Measurements from ENCODE around the gene IBSP.

IBSP gene

DNA sequence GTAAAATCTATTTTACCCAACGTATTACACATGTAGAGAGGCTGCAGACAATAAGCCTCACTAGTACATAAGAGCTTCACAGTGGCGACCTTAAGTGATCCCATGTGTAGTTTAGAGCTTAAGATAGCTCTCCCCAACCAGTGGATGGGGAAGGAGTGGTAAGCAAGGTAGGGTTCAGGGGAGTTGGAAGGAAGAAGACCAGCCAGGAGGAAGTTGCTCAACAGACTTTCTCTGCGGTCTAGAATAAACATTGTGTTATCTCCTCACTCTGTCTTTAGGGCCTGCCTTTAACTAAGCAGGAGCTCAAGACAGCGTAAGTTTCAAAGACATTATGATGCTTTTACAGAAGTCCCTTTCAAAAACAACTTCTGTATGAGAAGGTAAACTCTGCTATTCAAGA, 50.3 kb downstream of the IBSP start:
- Histone ChIP-seq H3K27ac (no peak overlapping the region), H3K79me2 (no peaks in the 10 kb centered on the region), H3K9ac (no peak overlapping the region), H3K4me2 (ENCODE audit: low read length) (no peak overlapping the region), H3K36me3 (ENCODE audit: control insufficient read depth, insufficient read depth, low read length) (no peaks in the 10 kb centered on the region), H3K9me3 (ENCODE audit: control insufficient read depth, low read length) (no peaks in the 10 kb centered on the region), H3K27me3 (ENCODE audit: control insufficient read depth, insufficient read depth, low read length) (no peaks in the 10 kb centered on the region), H2AFZ (no peak overlapping the region), H3K4me3 (ENCODE audit: low read depth, low read length) (no peak overlapping the region), H3K4me1 (no peaks in the 10 kb centered on the region)
- TF ChIP-seq, protein P1, sequence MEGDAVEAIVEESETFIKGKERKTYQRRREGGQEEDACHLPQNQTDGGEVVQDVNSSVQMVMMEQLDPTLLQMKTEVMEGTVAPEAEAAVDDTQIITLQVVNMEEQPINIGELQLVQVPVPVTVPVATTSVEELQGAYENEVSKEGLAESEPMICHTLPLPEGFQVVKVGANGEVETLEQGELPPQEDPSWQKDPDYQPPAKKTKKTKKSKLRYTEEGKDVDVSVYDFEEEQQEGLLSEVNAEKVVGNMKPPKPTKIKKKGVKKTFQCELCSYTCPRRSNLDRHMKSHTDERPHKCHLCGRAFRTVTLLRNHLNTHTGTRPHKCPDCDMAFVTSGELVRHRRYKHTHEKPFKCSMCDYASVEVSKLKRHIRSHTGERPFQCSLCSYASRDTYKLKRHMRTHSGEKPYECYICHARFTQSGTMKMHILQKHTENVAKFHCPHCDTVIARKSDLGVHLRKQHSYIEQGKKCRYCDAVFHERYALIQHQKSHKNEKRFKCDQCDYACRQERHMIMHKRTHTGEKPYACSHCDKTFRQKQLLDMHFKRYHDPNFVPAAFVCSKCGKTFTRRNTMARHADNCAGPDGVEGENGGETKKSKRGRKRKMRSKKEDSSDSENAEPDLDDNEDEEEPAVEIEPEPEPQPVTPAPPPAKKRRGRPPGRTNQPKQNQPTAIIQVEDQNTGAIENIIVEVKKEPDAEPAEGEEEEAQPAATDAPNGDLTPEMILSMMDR (IDR thresholded peaks at IDR 0.05): no peak

DNA sequence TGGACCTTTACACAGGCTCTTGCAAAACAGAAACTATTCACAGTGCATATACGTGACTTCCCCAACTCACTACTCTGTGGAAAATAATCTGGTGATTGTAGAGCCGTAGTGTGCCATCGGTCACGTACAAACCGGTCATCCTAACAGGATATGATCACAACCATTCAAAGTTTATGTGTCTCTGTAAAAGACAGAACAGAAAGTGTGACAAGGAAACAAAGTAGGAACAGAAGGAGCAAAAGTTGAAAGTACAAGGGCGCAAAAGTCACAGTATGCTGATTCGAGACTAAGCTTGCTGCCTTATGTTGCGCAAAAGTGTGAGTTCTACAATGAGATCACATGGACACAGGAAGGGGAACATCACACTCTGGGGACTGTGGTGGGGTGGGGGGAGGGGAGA, 52.0 kb downstream of the IBSP start:
- TF ChIP-seq, protein P1 (IDR thresholded peaks at IDR 0.05): no peak
- no peak overlapping the region for H3K4me3 ChIP-seq (ENCODE audit: low read depth, low read length)

DNA sequence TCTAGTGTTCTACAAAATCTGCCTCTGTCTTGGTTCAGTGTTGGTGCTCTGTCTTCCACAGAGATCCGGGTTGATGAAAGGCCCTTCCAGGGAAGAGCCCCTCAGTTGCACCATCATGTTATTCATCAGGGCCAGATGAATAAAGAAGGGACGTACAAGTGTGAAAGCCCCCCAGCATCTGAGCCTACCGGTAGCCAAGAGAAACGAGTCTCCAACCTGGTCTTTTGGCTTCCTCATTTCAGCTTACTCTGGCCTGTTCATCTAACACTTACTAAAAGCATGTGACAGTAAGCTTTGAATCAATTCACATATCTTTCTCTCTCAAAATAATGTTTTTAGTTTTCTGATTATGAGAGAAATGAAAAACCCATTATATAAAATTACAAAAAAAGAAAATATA, 52.6 kb downstream of the IBSP start:
- H2AFZ ChIP-seq: no peak overlapping the region
- TF ChIP-seq, protein P1 (IDR thresholded peaks at IDR 0.05): no peak
- H3K36me3 ChIP-seq (ENCODE audit: control insufficient read depth, insufficient read depth, low read length): no peaks in the 10 kb centered on the region
- H3K27ac ChIP-seq: no peak overlapping the region
- H3K9me3 ChIP-seq (ENCODE audit: control insufficient read depth, low read length): no peaks in the 10 kb centered on the region
- no peaks in the 10 kb centered on the region for H3K27me3 ChIP-seq (ENCODE audit: control insufficient read depth, insufficient read depth, low read length)
- no peaks in the 10 kb centered on the region for H3K79me2 ChIP-seq
- no peak overlapping the region for H3K9ac ChIP-seq
- no peaks in the 10 kb centered on the region for H3K4me1 ChIP-seq
- no peak overlapping the region for H3K4me3 ChIP-seq (ENCODE audit: low read depth, low read length)
- H3K4me2 ChIP-seq (ENCODE audit: low read length): no peak overlapping the region

More for the DNA sequence above, 52.0 kb downstream of the IBSP start:
- Histone ChIP-seq H3K36me3 (ENCODE audit: control insufficient read depth, insufficient read depth, low read length) (no peaks in the 10 kb centered on the region), H3K27ac (no peak overlapping the region), H3K27me3 (ENCODE audit: control insufficient read depth, insufficient read depth, low read length) (no peaks in the 10 kb centered on the region), H3K4me1 (no peaks in the 10 kb centered on the region), H3K4me2 (ENCODE audit: low read length) (no peak overlapping the region), H3K9ac (no peak overlapping the region), H2AFZ (no peak overlapping the region), H3K9me3 (ENCODE audit: control insufficient read depth, low read length) (no peaks in the 10 kb centered on the region), H3K79me2 (no peaks in the 10 kb centered on the region)

DNA sequence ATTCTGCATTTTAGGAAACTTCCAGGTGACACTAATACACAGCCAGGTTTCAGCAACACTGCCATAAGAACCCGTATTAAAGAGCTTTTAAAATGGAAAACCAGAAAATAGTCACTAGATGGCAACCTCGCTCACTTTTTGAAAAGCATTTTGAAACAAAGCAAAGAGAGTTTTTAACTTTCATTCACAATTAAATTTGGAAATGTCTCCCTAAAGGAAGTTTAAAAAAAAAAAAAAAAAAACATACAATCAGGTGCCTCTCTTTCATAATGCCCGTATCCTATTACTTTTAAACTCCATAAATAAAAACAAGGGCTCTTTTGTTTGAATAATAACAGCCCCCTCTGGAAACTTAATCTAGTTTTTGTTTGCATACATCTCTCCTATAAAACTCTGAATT, 53.8 kb downstream of the IBSP start:
- TF ChIP-seq, protein P1 (IDR thresholded peaks at IDR 0.05): peak; percentile 19
- H3K9ac ChIP-seq: no peak overlapping the region
- no peaks in the 10 kb centered on the region for H3K4me1 ChIP-seq
- H3K9me3 ChIP-seq (ENCODE audit: control insufficient read depth, low read length): no peaks in the 10 kb centered on the region
- no peaks in the 10 kb centered on the region for H3K79me2 ChIP-seq
- no peaks in the 10 kb centered on the region for H3K27me3 ChIP-seq (ENCODE audit: control insufficient read depth, insufficient read depth, low read length)
- no peak overlapping the region for H3K4me3 ChIP-seq (ENCODE audit: low read depth, low read length)
- H3K4me2 ChIP-seq (ENCODE audit: low read length): no peak overlapping the region
- no peak overlapping the region for H2AFZ ChIP-seq
- H3K36me3 ChIP-seq (ENCODE audit: control insufficient read depth, insufficient read depth, low read length): no peaks in the 10 kb centered on the region
- no peak overlapping the region for H3K27ac ChIP-seq

DNA sequence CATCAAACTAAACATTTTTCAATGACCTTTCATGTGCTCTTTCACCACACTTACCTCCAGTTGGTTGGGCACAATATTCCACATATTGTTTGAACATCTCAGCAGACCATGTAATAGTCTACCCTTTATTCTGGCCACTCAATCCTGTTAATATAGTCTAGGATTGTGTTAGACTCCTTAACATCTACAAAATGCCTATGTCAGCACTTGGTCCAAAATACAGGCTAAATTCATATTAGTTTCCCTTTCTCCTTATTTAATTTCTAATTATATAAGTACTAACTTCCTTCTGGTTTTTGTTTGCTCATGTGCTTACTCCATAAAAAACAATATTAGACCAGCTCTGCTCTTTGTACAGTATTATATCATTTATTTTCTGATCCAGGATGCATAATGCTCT, 54.5 kb downstream of the IBSP start:
- Histone ChIP-seq H2AFZ (no peak overlapping the region), H3K4me2 (ENCODE audit: low read length) (no peak overlapping the region), H3K9ac (no peak overlapping the region), H3K27ac (no peak overlapping the region), H3K36me3 (ENCODE audit: control insufficient read depth, insufficient read depth, low read length) (no peaks in the 10 kb centered on the region), H3K4me1 (no peaks in the 10 kb centered on the region), H3K4me3 (ENCODE audit: low read depth, low read length) (no peak overlapping the region), H3K27me3 (ENCODE audit: control insufficient read depth, insufficient read depth, low read length) (no peaks in the 10 kb centered on the region), H3K79me2 (no peaks in the 10 kb centered on the region), H3K9me3 (ENCODE audit: control insufficient read depth, low read length) (no peaks in the 10 kb centered on the region)
- TF ChIP-seq, protein P1 (IDR thresholded peaks at IDR 0.05): no peak
